HG03159 (cell line): Measurements from ENCODE around the gene DISC1.
"Not testable (repeated sequence)": the region's sequence is repeated elsewhere in the genome, so short reads cannot be mapped to it uniquely, and the experiment has no call there.

Experiments
- ATAC-seq: cut with Tn5 transposase; IDR thresholded peaks from one replicate; pipeline ENCODE4 v1.9.1; 2021; ENCODE audit warnings: mild to moderate bottlenecking, moderate library complexity; ENCODE audit not compliant: unreplicated experiment

DISC1 gene

GRCh38 chr1:231943084-231943483, 316.5 kb downstream of the DISC1 start:
- no peak for ATAC-seq

- ATAC-seq, result not testable (repeated sequence)
Measured at GRCh38 chr1:231948102-231948501, 321.5 kb downstream of the DISC1 start.

GRCh38 chr1:231949277-231950091, 322.9 kb downstream of the DISC1 start:
- ATAC-seq, result no peak

- no peak for ATAC-seq
Measured at GRCh38 chr1:231950331-231951128, 323.9 kb downstream of the DISC1 start.

- no peak for ATAC-seq
Measured at GRCh38 chr1:231951374-231951773, 324.8 kb downstream of the DISC1 start.

- no peak for ATAC-seq
Measured at GRCh38 chr1:231952154-231952553, 325.6 kb downstream of the DISC1 start.

GRCh38 chr1:231953660-231954059, 327.1 kb downstream of the DISC1 start:
- ATAC-seq, result no peak

- ATAC-seq, result no peak
Measured at GRCh38 chr1:231954751-231955150, 328.2 kb downstream of the DISC1 start.

GRCh38 chr1:231957359-231957758, 330.8 kb downstream of the DISC1 start:
- no peak for ATAC-seq

GRCh38 chr1:231958448-231958847, 331.9 kb downstream of the DISC1 start:
- ATAC-seq, result no peak

GRCh38 chr1:231959225-231959884, 332.8 kb downstream of the DISC1 start:
- ATAC-seq, result no peak

GRCh38 chr1:231961801-231962200, 335.2 kb downstream of the DISC1 start:
- ATAC-seq, result not testable (repeated sequence)

GRCh38 chr1:231962636-231963035, 336.0 kb downstream of the DISC1 start:
- no peak for ATAC-seq

GRCh38 chr1:231964241-231964640, 337.7 kb downstream of the DISC1 start:
- ATAC-seq, result no peak

GRCh38 chr1:231964961-231965360, 338.4 kb downstream of the DISC1 start:
- ATAC-seq, result no peak

GRCh38 chr1:231965615-231966014, 339.0 kb downstream of the DISC1 start:
- no peak for ATAC-seq

GRCh38 chr1:231966983-231967382, 340.4 kb downstream of the DISC1 start:
- no peak for ATAC-seq

- ATAC-seq, result no peak
Measured at GRCh38 chr1:231969076-231969475, 342.5 kb downstream of the DISC1 start.

GRCh38 chr1:231969761-231970160, 343.2 kb downstream of the DISC1 start:
- ATAC-seq, result not testable (repeated sequence)

- ATAC-seq, result no peak
Measured at GRCh38 chr1:231970684-231971083, 344.1 kb downstream of the DISC1 start.

GRCh38 chr1:231971397-231972110, 345.0 kb downstream of the DISC1 start:
- no peak for ATAC-seq
